Keratinocyte (primary cell): ENCODE results near the gene SCGB1A1.

Experiments
- CTCF ChIP-seq, 3 experiments: IDR thresholded peaks in 1 of 3; conservative IDR thresholded peaks in 1 of 3; optimal IDR thresholded peaks in 1 of 3; 2 replicates in 2 of 3; 3 replicates in 1 of 3; pipeline versions ENCODE3 to v1.5.1; 2011; ENCODE audit warnings: low read length in 3 of 3, mild to moderate bottlenecking in 3 of 3, moderate library complexity in 2 of 3, control low read depth in 1 of 3, inconsistent platforms in 1 of 3; ENCODE audit not compliant: insufficient read depth in 2 of 3; ENCODE audit errors: extremely low read depth in 1 of 3
- EZH2 ChIP-seq: IDR thresholded peaks from one replicate; pipeline ENCODE4 v1.6.1; 2012; ENCODE audit warnings: inconsistent platforms, mild to moderate bottlenecking, low read length, moderate library complexity

- TF ChIP-seq CTCF (optimal IDR thresholded peaks at IDR 0.05 in 1 of 3, IDR thresholded peaks at IDR 0.05 in 1 of 3, conservative IDR thresholded peaks at IDR 0.05 in 1 of 3; ENCODE audit: extremely low read depth in 1 of 3, insufficient read depth in 2 of 3, low read length in 3 of 3) (no peak), EZH2 (no peak)
These were observed 29.8 kb upstream of the SCGB1A1 start for GRCh38 chr11:62388999-62389398.
